HK-2 (cell line): Measurements from ENCODE around the gene ZNF688.
"Not testable (repeated sequence)": the region's sequence is repeated elsewhere in the genome, so short reads cannot be mapped to it uniquely, and the experiment has no call there.

ENCODE experiments used
- DNase-seq: peaks from one replicate; pipeline ENCODE4 v3.0.0-alpha.2; 2018; ENCODE audit not compliant: unreplicated experiment

The ZNF688 gene

GRCh38 chr16:30571445-30572322 lies at the start of gene ZNF688:
TSS of gene ZNF688 (minus strand) at chr16:30571714. CDS start at chr16:30571629, 85 bp downstream.
- DNase-seq = peak; percentile 87

- DNase-seq = no peak
These were observed 48.7 kb upstream of the ZNF688 start for GRCh38 chr16:30620169-30620568.

GRCh38 chr16:30619638-30620037 lies 48.1 kb upstream of the ZNF688 start:
- DNase-seq = no peak

- DNase-seq = no peak
These were observed 47.7 kb upstream of the ZNF688 start for GRCh38 chr16:30619202-30619601.

- DNase-seq = no peak
These were observed 44.0 kb upstream of the ZNF688 start for GRCh38 chr16:30615358-30616091.

GRCh38 chr16:30609926-30610839 lies 38.7 kb upstream of the ZNF688 start, which contains the start of gene ZNF689:
TSS of gene ZNF689 (minus strand) at chr16:30610389. CDS start at chr16:30610041, 348 bp downstream.
- DNase-seq = peak; percentile 94

- peak; percentile 42 for DNase-seq
These were observed 37.8 kb upstream of the ZNF688 start for GRCh38 chr16:30609002-30609925.

- no peak for DNase-seq
These were observed 34.5 kb upstream of the ZNF688 start for GRCh38 chr16:30606004-30606403.

GRCh38 chr16:30605158-30605557 lies 33.6 kb upstream of the ZNF688 start:
- DNase-seq = no peak

- no peak for DNase-seq
These were observed 32.9 kb upstream of the ZNF688 start for GRCh38 chr16:30604316-30604947.

GRCh38 chr16:30603945-30604315 lies 32.4 kb upstream of the ZNF688 start:
- no peak for DNase-seq

- no peak for DNase-seq
These were observed 31.2 kb upstream of the ZNF688 start for GRCh38 chr16:30602616-30603277.

- DNase-seq = no peak
These were observed 30.5 kb upstream of the ZNF688 start for GRCh38 chr16:30601966-30602365.

GRCh38 chr16:30600929-30601328 lies 29.4 kb upstream of the ZNF688 start:
- DNase-seq = no peak

GRCh38 chr16:30600215-30600614 lies 28.7 kb upstream of the ZNF688 start:
- no peak for DNase-seq

- no peak for DNase-seq
These were observed 21.4 kb upstream of the ZNF688 start for GRCh38 chr16:30592871-30593270.

- DNase-seq = not testable (repeated sequence)
These were observed 19.4 kb upstream of the ZNF688 start for GRCh38 chr16:30590869-30591268.

GRCh38 chr16:30589582-30589981 lies 18.1 kb upstream of the ZNF688 start:
- not testable (repeated sequence) for DNase-seq

- no peak for DNase-seq
These were observed 17.1 kb upstream of the ZNF688 start for GRCh38 chr16:30588651-30589050.
